Loucy (cell line): ENCODE measurements around the gene MPP4.

Experiments
- H2AFZ ChIP-seq: fragments of 200-600 bp; sonication (generic); 2 replicates; pipeline ENCODE4 v1.6.0; 2016; ENCODE audit warnings: antibody characterized with exemption, mild to moderate bottlenecking, low read length, moderate library complexity
- H3F3A ChIP-seq: fragments of 200-600 bp; 2 replicates; pipeline ENCODE4 v1.6.0; 2016; ENCODE audit warnings: antibody characterized with exemption, low read depth, mild to moderate bottlenecking
- H3K27me3 ChIP-seq: fragments of 200-600 bp; sonication (generic); 2 replicates; pipeline ENCODE4 v1.6.1; 2014; ENCODE audit warnings: low read length, mild to moderate bottlenecking; ENCODE audit not compliant: insufficient read depth, poor library complexity, severe bottlenecking
- H3K36me3 ChIP-seq: fragments of 200-600 bp; sonication (generic); 2 replicates; pipeline ENCODE4 v1.6.1; 2016; ENCODE audit warnings: low read length; ENCODE audit not compliant: insufficient read depth
- H3K4me1 ChIP-seq: fragments of 200-600 bp; sonication (generic); 2 replicates; pipeline ENCODE4 v1.5.1; 2014; ENCODE audit warnings: low read length, mild to moderate bottlenecking; ENCODE audit not compliant: insufficient read depth, poor library complexity, severe bottlenecking
- H3K4me2 ChIP-seq: fragments of 200-600 bp; sonication (generic); 2 replicates; pipeline ENCODE4 v1.6.0; 2014; ENCODE audit warnings: antibody characterized with exemption, low read length, low read depth, mild to moderate bottlenecking; ENCODE audit not compliant: poor library complexity, severe bottlenecking
- H3K4me3 ChIP-seq: fragments of 200-600 bp; sonication (generic); 2 replicates; pipeline ENCODE4 v1.5.1; 2014; ENCODE audit warnings: low read length, mild to moderate bottlenecking, mixed read lengths; ENCODE audit not compliant: poor library complexity, severe bottlenecking
- H3K79me2 ChIP-seq: fragments of 200-600 bp; sonication (generic); 2 replicates; pipeline ENCODE4 v1.6.1; 2014; ENCODE audit warnings: low read length; ENCODE audit not compliant: insufficient read depth
- H3K9ac ChIP-seq: fragments of 200-600 bp; sonication (generic); 2 replicates; pipeline ENCODE4 v1.6.0; 2014; ENCODE audit warnings: mild to moderate bottlenecking, low read depth, low read length, moderate library complexity; ENCODE audit not compliant: poor library complexity, severe bottlenecking
- H3K9me2 ChIP-seq: fragments of 200-600 bp; sonication (generic); replicated peaks from 2 replicates; pipeline ENCODE4 v1.6.1; 2016; ENCODE audit warnings: low read depth, low read length, mixed read lengths
- H3K9me3 ChIP-seq: fragments of 200-600 bp; sonication (generic); 2 replicates; pipeline ENCODE4 v1.6.1; 2014; ENCODE audit warnings: mild to moderate bottlenecking, antibody characterized with exemption, low read length, low read depth; ENCODE audit not compliant: insufficient read depth
- H4K20me1 ChIP-seq: fragments of 200-600 bp; sonication (generic); 2 replicates; pipeline ENCODE4 v1.6.0; 2014; ENCODE audit warnings: antibody characterized with exemption, low read length, mild to moderate bottlenecking; ENCODE audit not compliant: insufficient read depth, poor library complexity, severe bottlenecking
- EZH2phosphoT487 ChIP-seq: fragments of 200-600 bp; IDR thresholded peaks from 2 replicates; pipeline ENCODE4 v1.6.1; 2018; ENCODE audit warnings: antibody characterized with exemption, mild to moderate bottlenecking, moderate library complexity, borderline replicate concordance
- TF ChIP-seq, protein P1 (sequence below): fragments of 200-600 bp; sonication (generic); conservative IDR thresholded peaks from 2 replicates; pipeline ENCODE4 v1.5.1; 2014; ENCODE audit warnings: mild to moderate bottlenecking, antibody characterized with exemption, low read length

Gene MPP4

DNA sequence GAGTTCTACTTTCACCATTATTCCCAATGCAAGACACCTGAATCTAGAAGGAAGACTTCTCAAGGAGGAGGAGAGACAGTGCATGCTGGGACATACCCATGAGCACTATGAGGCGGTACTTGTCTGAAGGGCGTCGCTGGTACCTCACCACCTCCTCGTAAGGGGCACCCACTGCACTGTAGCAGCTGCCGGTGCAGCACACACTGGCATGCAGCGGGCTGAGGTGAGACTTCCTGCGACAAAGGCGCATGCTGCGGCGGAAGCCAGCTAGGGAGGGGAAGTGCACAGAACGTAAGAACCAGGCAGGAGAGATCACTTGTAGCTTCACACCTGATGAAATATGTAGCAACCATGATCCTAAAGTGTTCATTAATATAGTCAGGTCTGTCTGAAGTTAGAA is 42.3 kb downstream of the MPP4 start:
- no peak overlapping the region for H3K4me3 ChIP-seq
- no peak overlapping the region for H3K4me2 ChIP-seq
- no peak overlapping the region for H2AFZ ChIP-seq
- H3K36me3 ChIP-seq = no peaks in the 10 kb centered on the region
- H3K9me2 ChIP-seq = no peaks in the 10 kb centered on the region
- no peaks in the 10 kb centered on the region for H3K4me1 ChIP-seq
- H3K9ac ChIP-seq = no peak overlapping the region
- H3K9me3 ChIP-seq = no peaks in the 10 kb centered on the region
- TF ChIP-seq, protein P1, sequence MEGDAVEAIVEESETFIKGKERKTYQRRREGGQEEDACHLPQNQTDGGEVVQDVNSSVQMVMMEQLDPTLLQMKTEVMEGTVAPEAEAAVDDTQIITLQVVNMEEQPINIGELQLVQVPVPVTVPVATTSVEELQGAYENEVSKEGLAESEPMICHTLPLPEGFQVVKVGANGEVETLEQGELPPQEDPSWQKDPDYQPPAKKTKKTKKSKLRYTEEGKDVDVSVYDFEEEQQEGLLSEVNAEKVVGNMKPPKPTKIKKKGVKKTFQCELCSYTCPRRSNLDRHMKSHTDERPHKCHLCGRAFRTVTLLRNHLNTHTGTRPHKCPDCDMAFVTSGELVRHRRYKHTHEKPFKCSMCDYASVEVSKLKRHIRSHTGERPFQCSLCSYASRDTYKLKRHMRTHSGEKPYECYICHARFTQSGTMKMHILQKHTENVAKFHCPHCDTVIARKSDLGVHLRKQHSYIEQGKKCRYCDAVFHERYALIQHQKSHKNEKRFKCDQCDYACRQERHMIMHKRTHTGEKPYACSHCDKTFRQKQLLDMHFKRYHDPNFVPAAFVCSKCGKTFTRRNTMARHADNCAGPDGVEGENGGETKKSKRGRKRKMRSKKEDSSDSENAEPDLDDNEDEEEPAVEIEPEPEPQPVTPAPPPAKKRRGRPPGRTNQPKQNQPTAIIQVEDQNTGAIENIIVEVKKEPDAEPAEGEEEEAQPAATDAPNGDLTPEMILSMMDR = no peak
- TF ChIP-seq EZH2phosphoT487 = no peak
- no peaks in the 10 kb centered on the region for H3K79me2 ChIP-seq
- H3K27me3 ChIP-seq = no peaks in the 10 kb centered on the region
- H4K20me1 ChIP-seq = no peaks in the 10 kb centered on the region
- H3F3A ChIP-seq = no peaks in the 10 kb centered on the region

- Histone ChIP-seq H3K9me3 (no peaks in the 10 kb centered on the region), H4K20me1 (no peaks in the 10 kb centered on the region), H3K4me3 (no peak overlapping the region), H3K79me2 (no peaks in the 10 kb centered on the region), H3F3A (no peaks in the 10 kb centered on the region), H3K4me2 (no peak overlapping the region), H3K9ac (no peak overlapping the region), H3K27me3 (no peaks in the 10 kb centered on the region), H2AFZ (no peak overlapping the region), H3K36me3 (no peaks in the 10 kb centered on the region), H3K9me2 (no peaks in the 10 kb centered on the region), H3K4me1 (no peaks in the 10 kb centered on the region)
- no peak for TF ChIP-seq EZH2phosphoT487
- TF ChIP-seq, protein P1 = no peak
Measured at GRCh38 chr2:201654616-201655384, 43.6 kb downstream of the MPP4 start.

DNA sequence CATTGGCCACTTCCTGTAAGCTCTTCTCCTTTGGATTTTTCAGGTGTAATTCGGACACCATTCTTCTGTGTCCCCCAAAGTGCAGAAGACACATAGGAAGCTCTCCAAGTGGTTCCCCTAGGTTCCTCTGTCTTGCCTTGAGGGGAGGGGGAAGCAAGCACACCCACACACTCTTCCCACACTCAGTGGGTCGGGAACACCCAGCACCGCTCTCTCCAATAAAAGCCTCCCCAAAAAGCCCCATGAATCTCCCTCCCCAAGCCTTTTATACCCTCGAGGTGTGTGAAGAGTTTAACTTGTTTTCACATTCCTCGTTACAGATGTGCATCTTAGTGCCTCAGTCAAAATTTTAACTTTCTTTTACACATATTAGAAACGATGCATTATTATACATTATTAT is 45.2 kb downstream of the MPP4 start:
- Histone ChIP-seq H3K9me2 (no peaks in the 10 kb centered on the region), H4K20me1 (no peaks in the 10 kb centered on the region), H3K4me2 (no peak overlapping the region), H3K79me2 (no peaks in the 10 kb centered on the region), H3F3A (no peaks in the 10 kb centered on the region), H3K4me1 (no peaks in the 10 kb centered on the region), H2AFZ (no peak overlapping the region), H3K27me3 (no peaks in the 10 kb centered on the region), H3K9me3 (no peaks in the 10 kb centered on the region), H3K4me3 (no peak overlapping the region), H3K9ac (no peak overlapping the region), H3K36me3 (no peaks in the 10 kb centered on the region)
- TF ChIP-seq, protein P1 = no peak
